NT2/D1 (cell line): ENCODE data around the gene ZCCHC4.

ENCODE experiments used
- SUZ12 ChIP-seq: IDR thresholded peaks from 2 replicates; pipeline ENCODE4 v1.6.1; 2011; ENCODE audit not compliant: insufficient read length, insufficient read depth; ENCODE audit errors: extremely low read depth
- YY1 ChIP-seq: IDR thresholded peaks from 2 replicates; pipeline ENCODE4 v1.6.1; 2011; ENCODE audit not compliant: insufficient read length, insufficient read depth

DNA sequence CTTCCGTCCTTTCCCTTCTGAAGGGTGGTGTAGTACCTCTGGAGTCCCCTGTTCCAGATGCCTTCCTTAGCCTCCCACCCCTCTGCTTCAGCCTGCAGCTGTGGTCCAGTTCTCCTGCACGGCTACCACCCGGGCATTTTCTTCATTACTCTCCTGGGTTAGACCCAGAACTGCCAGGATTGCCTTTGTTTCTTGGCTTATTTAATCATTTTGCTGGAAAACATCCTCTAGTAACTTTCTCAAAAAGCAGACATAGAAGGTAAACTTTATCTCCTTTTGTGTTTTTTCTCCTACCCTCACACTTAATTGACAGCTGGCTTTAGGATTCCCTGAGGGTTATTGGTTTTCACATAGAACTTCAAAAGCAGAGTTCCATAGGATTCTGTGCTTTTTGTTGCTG is 84.7 kb downstream of the ZCCHC4 start:
- no peak for TF ChIP-seq SUZ12
- no peak for TF ChIP-seq YY1
